ENCODE data around the gene BIVM.

DNA sequence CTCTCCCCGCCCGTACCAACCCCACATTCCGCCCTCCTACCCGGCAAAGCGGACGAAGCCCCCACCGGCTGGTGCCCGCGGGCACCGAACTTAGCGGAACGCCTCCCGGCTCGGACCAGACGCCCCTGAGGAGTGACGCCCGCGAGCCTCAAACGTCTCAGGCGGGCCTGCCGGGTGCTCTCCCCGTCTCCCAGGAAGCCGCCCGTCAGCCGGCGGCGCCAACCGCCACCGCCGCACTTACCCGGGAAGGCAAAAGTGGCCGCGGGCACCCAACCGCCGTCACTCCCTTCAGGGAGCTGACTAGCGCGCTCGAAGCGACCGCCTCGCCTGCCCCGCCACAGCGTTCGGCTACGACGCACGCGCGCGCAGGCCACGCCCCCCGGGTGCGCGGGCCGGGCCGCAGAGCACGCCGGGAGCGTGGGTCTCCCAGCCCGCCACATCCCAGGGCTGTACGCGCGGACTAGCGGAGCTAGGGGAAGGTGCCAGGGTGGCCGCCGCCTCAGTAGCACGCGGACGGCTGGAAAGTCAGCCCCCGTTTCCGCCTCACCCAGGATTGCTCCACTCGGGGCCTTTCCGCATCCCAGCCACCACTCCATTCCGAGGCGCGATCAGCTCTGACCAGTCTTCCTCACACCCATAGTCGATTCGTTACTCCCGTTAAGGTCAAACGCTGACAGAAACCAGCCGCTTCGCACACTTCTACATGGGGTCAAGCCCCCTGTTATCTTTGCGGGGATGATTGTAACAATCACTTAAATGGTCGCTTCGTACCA, 25.3 kb upstream of the BIVM start, which contains the start of gene TEX30:
- TF ChIP-seq EZH2 (IDR thresholded peaks at IDR 0.05; ENCODE audit: insufficient read depth, low read length), result no peak
- TF ChIP-seq, protein P1, sequence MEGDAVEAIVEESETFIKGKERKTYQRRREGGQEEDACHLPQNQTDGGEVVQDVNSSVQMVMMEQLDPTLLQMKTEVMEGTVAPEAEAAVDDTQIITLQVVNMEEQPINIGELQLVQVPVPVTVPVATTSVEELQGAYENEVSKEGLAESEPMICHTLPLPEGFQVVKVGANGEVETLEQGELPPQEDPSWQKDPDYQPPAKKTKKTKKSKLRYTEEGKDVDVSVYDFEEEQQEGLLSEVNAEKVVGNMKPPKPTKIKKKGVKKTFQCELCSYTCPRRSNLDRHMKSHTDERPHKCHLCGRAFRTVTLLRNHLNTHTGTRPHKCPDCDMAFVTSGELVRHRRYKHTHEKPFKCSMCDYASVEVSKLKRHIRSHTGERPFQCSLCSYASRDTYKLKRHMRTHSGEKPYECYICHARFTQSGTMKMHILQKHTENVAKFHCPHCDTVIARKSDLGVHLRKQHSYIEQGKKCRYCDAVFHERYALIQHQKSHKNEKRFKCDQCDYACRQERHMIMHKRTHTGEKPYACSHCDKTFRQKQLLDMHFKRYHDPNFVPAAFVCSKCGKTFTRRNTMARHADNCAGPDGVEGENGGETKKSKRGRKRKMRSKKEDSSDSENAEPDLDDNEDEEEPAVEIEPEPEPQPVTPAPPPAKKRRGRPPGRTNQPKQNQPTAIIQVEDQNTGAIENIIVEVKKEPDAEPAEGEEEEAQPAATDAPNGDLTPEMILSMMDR (IDR thresholded peaks at IDR 0.05; ENCODE audit: insufficient read depth, low read depth, low read length), result no peak
